ENCODE data around the gene CEP295NL. TPM values are rescaled to one million over a fixed set of nuclear protein-coding genes. Genes with fewer than 3 reads are reported as not detected.

The CEP295NL gene
- polyA plus RNA-seq, 3 donors = 0.07 to 0.24 TPM; not detected in 1

Other genes starting within 250 kb of the CEP295NL start
- gene CYTH1, start 120.9 kb downstream of the CEP295NL start, polyA plus RNA-seq (ENCODE audit: insufficient read length in 3 of 3) = 10 to 100 TPM; 21.1 to 24.3 (median 21.8) TPM
- gene USP36, start 62.4 kb downstream of the CEP295NL start, polyA plus RNA-seq (ENCODE audit: insufficient read length in 3 of 3) = 10 to 100 TPM; 32.8 to 39.4 (median 38.6) TPM
- 100 to 1,000 TPM; 143 to 162 (median 143) TPM for gene TIMP2, start 22.2 kb upstream of the CEP295NL start, polyA plus RNA-seq (ENCODE audit: insufficient read length in 3 of 3)
- 100 to 1,000 TPM; 100 to 126 (median 115) TPM for gene LGALS3BP, start 76.7 kb upstream of the CEP295NL start, polyA plus RNA-seq (ENCODE audit: insufficient read length in 3 of 3)
- gene CANT1, start 106.6 kb upstream of the CEP295NL start, polyA plus RNA-seq (ENCODE audit: insufficient read length in 3 of 3) = 10 to 100 TPM; 38.7 to 45.1 (median 39.2) TPM
- 1 to 10 TPM; 1.5 to 2.7 (median 2.5) TPM for gene C1QTNF1, start 121.0 kb upstream of the CEP295NL start, polyA plus RNA-seq (ENCODE audit: insufficient read length in 3 of 3)
- gene ENGASE, start 171.6 kb upstream of the CEP295NL start, polyA plus RNA-seq (ENCODE audit: insufficient read length in 3 of 3) = 10 to 100 TPM in 2 of 3 donors, 1 to 10 TPM in 1; 6.9 to 17.1 (median 14.9) TPM

Data from right renal cortex interstitium (tissue), 3 donors.